HepG2 (cell line): Measurements from ENCODE around the gene ELANE. TPM values are rescaled to one million over a fixed set of nuclear protein-coding genes. Genes with fewer than 3 reads are reported as not detected.

Experiments
- ATAC-seq: fragments of 200-7000 bp; cut with Tn5 transposase; 3 replicates; pipeline ENCODE4 v1.9.1; 2020; ENCODE audit warnings: mild to moderate bottlenecking, moderate library complexity
- BruUV-seq: library from RNA; stranded (reverse); fragments of 400-500 nt; replicated peaks from 2 replicates; lab custom pipeline; 2021; lab: Mats Ljungman, UMichigan
- CTCF ChIA-PET: fragments of 300-600 bp; formaldehyde crosslinking; extraction: SDS; loops from one replicate; lab custom pipeline; 2021; ENCODE audit warnings: low total read pairs, inconsistent platforms, low intra/inter-chr PET ratio; lab: Yijun Ruan, JAX
- POLR2A ChIA-PET: fragments of 350-600 bp; sonication (Branson Sonifier 250); formaldehyde crosslinking; loops from one replicate; lab custom pipeline; 2020; ENCODE audit warnings: antibody characterized with exemption, inconsistent platforms; lab: Yijun Ruan, JAX
- DNase-seq: peaks from one replicate; pipeline ENCODE4 v3.0.0-alpha.2; 2015; ENCODE audit warnings: low spot score
- FAIRE-seq: peaks from 3 replicates; lab custom pipeline; 2011; peaks lifted over from hg19 to GRCh38; lab: Jason Lieb, UNC
- H2AFZ ChIP-seq: one replicate; pipeline ENCODE4 v1.6.1; 2011; ENCODE audit warnings: low read length, inconsistent platforms
- H3K27ac ChIP-seq: fragments of 300-600 bp; 3 replicates; pipeline ENCODE4 v1.8.0; 2011; ENCODE audit warnings: mixed run types, mild to moderate bottlenecking, mixed read lengths, low read length, inconsistent platforms; ENCODE audit not compliant: insufficient read depth; ENCODE audit errors: extremely low read length
- H3K27me3 ChIP-seq, 2 experiments: fragments of 200-600 bp in 1 of 2; 2 replicates in 1 of 2; 3 replicates in 1 of 2; pipeline versions ENCODE4 v1.6.0 to v1.8.0; 2011; ENCODE audit warnings: low read length in 2 of 2, mild to moderate bottlenecking in 2 of 2, moderate library complexity in 2 of 2, inconsistent platforms in 1 of 2; ENCODE audit not compliant: insufficient read depth in 2 of 2, control insufficient read depth in 1 of 2
- H3K36me3 ChIP-seq, 2 experiments: fragments of 200-600 bp in 1 of 2; replicated peaks in 1 of 2; 2 replicates in 1 of 2; 3 replicates in 1 of 2; pipeline versions ENCODE4 v1.5.1 to v1.8.0; 2011; ENCODE audit warnings: low read length in 2 of 2, inconsistent platforms in 1 of 2; ENCODE audit not compliant: insufficient read depth in 2 of 2, control insufficient read depth in 1 of 2
- H3K4me1 ChIP-seq: 2 replicates; pipeline ENCODE4 v1.5.1; 2012; ENCODE audit warnings: low read length, inconsistent platforms; ENCODE audit not compliant: insufficient read depth
- H3K4me2 ChIP-seq: 2 replicates; pipeline ENCODE4 v1.6.0; 2011; ENCODE audit warnings: low read depth, low read length, inconsistent platforms
- H3K4me3 ChIP-seq, 3 experiments: fragments of 200-600 bp in 1 of 3; sonication (generic), shearing (Covaris generic) in 1 of 3; replicated peaks in 1 of 3; 2 replicates each; pipeline ENCODE4 v1.5.1; 2011 to 2016; ENCODE audit warnings: low read length in 3 of 3, inconsistent platforms in 2 of 3, low read depth in 2 of 3, mild to moderate bottlenecking in 2 of 3, control low read depth in 1 of 3, mixed read lengths in 1 of 3; ENCODE audit not compliant: insufficient read depth in 1 of 3
- H3K79me2 ChIP-seq: one replicate; pipeline ENCODE4 v1.6.1; 2011; ENCODE audit warnings: low read length, inconsistent platforms; ENCODE audit not compliant: insufficient read depth
- H3K9ac ChIP-seq: 2 replicates; pipeline ENCODE4 v1.6.0; 2011; ENCODE audit warnings: mild to moderate bottlenecking, low read depth, low read length, inconsistent platforms; ENCODE audit not compliant: insufficient read depth
- H3K9me3 ChIP-seq: 2 replicates; pipeline ENCODE4 v1.5.1; 2012; ENCODE audit warnings: mild to moderate bottlenecking, low read length
- H4K20me1 ChIP-seq: 2 replicates; pipeline ENCODE4 v1.6.0; 2011; ENCODE audit warnings: inconsistent platforms, mild to moderate bottlenecking, low read length, moderate library complexity; ENCODE audit not compliant: insufficient read depth
- MAFK ChIP-seq, 2 experiments: IDR thresholded peaks in 1 of 2; conservative IDR thresholded peaks in 1 of 2; 2 replicates each; pipeline ENCODE4 v1.6.1; 2011; ENCODE audit warnings: improper control_type of control experiment in 2 of 2, low read length in 2 of 2
- ZMYM3 ChIP-seq: sonication (generic); formaldehyde crosslinking; IDR thresholded peaks from 2 replicates; pipeline ENCODE4 v1.5.1; 2020; ENCODE audit warnings: mild to moderate bottlenecking, missing genetic modification reagents
- ZNF687 ChIP-seq: sonication (generic); formaldehyde crosslinking; IDR thresholded peaks from 2 replicates; pipeline ENCODE4 v1.5.1; 2020; ENCODE audit warnings: mild to moderate bottlenecking, missing genetic modification reagents, moderate library complexity
- ZNF768 ChIP-seq: sonication (generic); formaldehyde crosslinking; IDR thresholded peaks from 2 replicates; pipeline ENCODE4 v1.4.0; 2020; ENCODE audit warnings: missing genetic modification reagents
- WGBS: methylation state at CpG from one replicate; pipeline ENCODE4 v1.1.6; 2017; ENCODE audit warnings: low lambda C conversion rate; 5-methylcytosine and 5-hydroxymethylcytosine counted together
- in situ Hi-C: cut with HindIII; loops from 2 replicates; pipeline ENCODE4 v1.10.0; 2017; ENCODE audit warnings: low pct_unique_long_range_greater_than_20kb; ENCODE audit not compliant: extremely low pct_ligation_motif_present
- intact Hi-C: fragments of 100-400 bp; cut with micrococcal nuclease; formaldehyde crosslinking; loops from one replicate; pipeline ENCODE4 v1.10.0; 2022; ENCODE audit not compliant: unreplicated experiment
- polyA plus RNA-seq, 8 experiments: library from polyadenylated mRNA; depleted of rRNA in 3 of 8; stranded (reverse) in 7 of 8; unstranded in 1 of 8; fragments of >200 nt; fragmentation: Illumina TruSeq in 4 of 8; extraction: Trizol in 4 of 8; gene quantifications; 2 replicates each; pipeline versions ENCODE4 v1.2.1 to v1.2.3, GENCODE V29; 2011 to 2016; ENCODE audit warnings: low read depth in 4 of 8, missing spikeins in 1 of 8, mixed read lengths in 1 of 8; ENCODE audit not compliant: insufficient read depth in 1 of 8
- total RNA-seq, 5 experiments: library from RNA; depleted of rRNA; stranded (reverse); fragments of >200 nt; fragmentation: Illumina TruSeq; extraction: Trizol; gene quantifications; 2 replicates each; pipeline ENCODE4 v1.2.3, GENCODE V29; 2016; ENCODE audit warnings: low read depth in 1 of 5
- TF ChIP-seq, protein P1 (sequence below): sonication (generic); formaldehyde crosslinking; IDR thresholded peaks from 2 replicates; pipeline ENCODE4 v1.4.0; 2020; ENCODE audit warnings: missing genetic modification reagents

ELANE gene
- total and polyA plus RNA-seq, 2 of the 13 experiments (the other 11 are each of a cell fraction or from before 2014, with no cell fraction given), result not detected

DNA sequence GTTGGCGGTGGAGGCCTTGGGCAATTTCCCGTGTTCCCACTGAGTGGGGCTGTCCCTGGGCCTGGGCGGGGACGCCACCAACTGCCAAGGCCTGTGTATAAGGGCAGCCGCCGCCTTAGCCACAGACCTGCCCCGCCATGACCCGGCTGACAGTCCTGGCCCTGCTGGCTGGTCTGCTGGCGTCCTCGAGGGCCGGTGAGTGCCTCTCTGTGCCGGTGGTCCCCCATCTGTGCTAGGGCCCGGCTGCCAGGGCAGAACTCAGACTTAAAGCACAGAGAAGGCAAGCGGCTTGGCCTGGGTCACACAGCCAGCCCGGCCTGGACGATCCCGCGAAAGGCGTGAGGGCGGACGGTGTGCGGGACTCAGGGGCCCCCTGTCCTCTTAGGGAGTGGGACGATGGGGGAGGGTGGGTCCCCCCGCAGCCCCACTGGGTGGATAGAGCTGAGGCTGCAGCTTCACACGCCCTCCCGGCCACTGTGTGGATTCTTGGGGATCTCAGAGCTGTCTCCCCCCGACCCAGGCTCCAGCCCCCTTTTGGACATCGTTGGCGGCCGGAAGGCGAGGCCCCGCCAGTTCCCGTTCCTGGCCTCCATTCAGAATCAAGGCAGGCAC is 24.3 kb upstream of the ELANE start, which contains the start of gene AZU1:
Gene AZU1 (plus strand): TSS at position 128 of the 612 bp plus-strand sequence. CDS start 10 bp downstream, at position 138.
- Histone ChIP-seq H3K4me1 (peaks cover 19% of the 10 kb centered on the region), H3K36me3 (no peaks in the 10 kb centered on the region), H3K4me3 (no peak within 1 kb of the TSS), H3K27ac (no peak within 1 kb of the TSS), H2AFZ (no peak within 1 kb of the TSS)
- TF ChIP-seq ZNF768 (CRISPR knock-in tag), result peak; percentile 99
- no peak for TF ChIP-seq MAFK (conservative IDR thresholded peaks at IDR 0.05 in 1 of 2, IDR thresholded peaks at IDR 0.05 in 1 of 2; ENCODE audit: low read length in 2 of 2)
- TF ChIP-seq, protein P1, sequence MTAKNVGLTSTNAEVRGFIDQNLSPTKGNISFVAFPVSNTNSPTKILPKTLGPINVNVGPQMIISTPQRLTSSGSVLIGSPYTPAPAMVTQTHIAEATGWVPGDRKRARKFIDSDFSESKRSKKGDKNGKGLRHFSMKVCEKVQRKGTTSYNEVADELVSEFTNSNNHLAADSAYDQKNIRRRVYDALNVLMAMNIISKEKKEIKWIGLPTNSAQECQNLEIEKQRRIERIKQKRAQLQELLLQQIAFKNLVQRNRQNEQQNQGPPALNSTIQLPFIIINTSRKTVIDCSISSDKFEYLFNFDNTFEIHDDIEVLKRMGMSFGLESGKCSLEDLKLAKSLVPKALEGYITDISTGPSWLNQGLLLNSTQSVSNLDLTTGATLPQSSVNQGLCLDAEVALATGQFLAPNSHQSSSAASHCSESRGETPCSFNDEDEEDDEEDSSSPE (CRISPR knock-in tag), result no peak
- TF ChIP-seq ZMYM3 (CRISPR knock-in tag), result peak; percentile 39; the same call in 1 of the 2 replicates
- peak; percentile 11; the same call in 1 of the 2 replicates for TF ChIP-seq ZNF687 (CRISPR knock-in tag)
- TF ChIP-seq, all 625 proteins: peak for 3
- FAIRE-seq (no peak), DNase-seq (no peak), ATAC-seq (no peak; the same call in 1 of the 3 replicates)
- H3K4me2 ChIP-seq, result no peak within 1 kb of the TSS
- in situ Hi-C loops (no loop called here), intact Hi-C loops (no loop called here)
- peaks cover 12 to 45% of the 10 kb centered on the region in 2 experiments for H3K27me3 ChIP-seq
- POLR2A ChIA-PET, result interaction anchor here (0.6 kb wide), 2 partner anchors 215 to 365 kb away, joined by 3 read pairs; no protein-coding TSS in a partner anchor
- 54% methylated on average over 13 of the region's 33 CpGs for WGBS
- no peaks in the 10 kb centered on the region for H3K9me3 ChIP-seq
- no TSS peak for BruUV-seq
- H4K20me1 ChIP-seq, result no peaks in the 10 kb centered on the region
- CTCF ChIA-PET, result no interaction called here
- H3K9ac ChIP-seq, result no peak within 1 kb of the TSS
- no peaks in the 10 kb centered on the region for H3K79me2 ChIP-seq
